HG02763 (cell line): ENCODE measurements around the gene TERT.
"Not testable (repeated sequence)": the region's sequence is repeated elsewhere in the genome, so short reads cannot be mapped to it uniquely, and the experiment has no call there.

Source experiments
- ATAC-seq: cut with Tn5 transposase; IDR thresholded peaks from one replicate; pipeline ENCODE4 v1.9.1; 2021; ENCODE audit warnings: mild to moderate bottlenecking, moderate library complexity; ENCODE audit not compliant: unreplicated experiment

The TERT gene

DNA sequence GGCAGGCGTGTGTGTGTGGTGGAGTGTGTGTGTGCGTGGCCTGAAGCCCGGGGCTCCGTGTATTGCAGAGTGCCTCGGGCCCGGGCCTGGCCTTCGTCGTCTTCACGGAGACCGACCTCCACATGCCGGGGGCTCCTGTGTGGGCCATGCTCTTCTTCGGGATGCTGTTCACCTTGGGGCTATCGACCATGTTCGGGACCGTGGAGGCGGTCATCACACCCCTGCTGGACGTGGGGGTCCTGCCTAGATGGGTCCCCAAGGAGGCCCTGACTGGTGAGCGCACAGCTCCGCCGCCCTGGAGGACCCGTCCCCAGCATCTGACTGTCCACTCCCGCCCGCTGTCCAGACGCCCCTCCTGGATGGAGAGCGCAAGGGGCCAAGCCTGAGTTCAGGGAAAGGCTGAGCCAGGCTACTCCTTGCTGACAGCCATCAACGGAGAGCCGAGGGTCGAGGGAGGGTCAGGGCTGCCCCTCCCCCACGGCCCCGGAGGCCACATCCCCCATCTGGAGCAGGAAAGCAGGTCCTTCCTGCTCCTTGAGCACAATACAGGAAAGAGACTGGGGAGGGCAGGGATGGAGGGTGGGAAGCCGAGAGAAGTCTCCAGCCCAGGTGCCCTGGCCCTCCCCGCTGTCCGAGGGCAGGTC is 51.3 kb downstream of the TERT start:
- ATAC-seq, result no peak

DNA sequence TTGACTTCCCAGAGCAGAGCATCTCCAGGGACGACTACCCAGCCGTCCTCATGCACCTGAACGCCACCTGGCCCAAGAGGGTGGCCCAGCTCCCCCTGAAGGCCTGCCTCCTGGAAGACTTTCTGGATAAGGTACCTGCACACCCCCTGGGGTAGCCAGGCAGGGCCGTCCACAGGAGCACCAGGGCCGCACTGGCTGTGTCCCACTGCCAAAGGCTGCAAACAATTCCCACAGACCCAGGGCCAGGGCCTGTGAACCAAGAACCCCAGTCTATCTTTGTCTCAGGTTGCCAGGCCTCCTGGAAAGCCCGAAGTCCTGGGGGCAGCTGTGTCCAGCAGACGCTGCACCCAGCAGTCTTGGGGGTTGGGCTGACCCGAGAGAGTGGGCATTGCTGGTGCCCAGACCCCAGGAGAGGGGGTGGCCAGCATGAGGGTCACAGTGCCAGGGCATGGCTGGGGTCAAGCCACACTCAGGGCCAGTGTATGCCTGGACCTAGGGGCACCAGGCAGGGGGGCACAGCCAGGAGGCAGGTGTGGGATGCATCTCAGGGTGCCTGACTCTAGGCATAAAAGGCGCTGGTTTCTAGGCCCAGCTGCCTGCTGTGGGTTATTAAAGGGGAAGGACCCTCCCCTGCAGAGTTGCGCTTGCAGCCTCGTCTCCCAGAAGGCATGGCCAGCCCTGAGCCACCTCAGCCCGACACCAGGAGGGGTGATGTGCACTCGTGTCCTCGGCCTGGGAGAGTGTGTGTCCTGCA is 52.0 kb downstream of the TERT start:
- no peak for ATAC-seq

DNA sequence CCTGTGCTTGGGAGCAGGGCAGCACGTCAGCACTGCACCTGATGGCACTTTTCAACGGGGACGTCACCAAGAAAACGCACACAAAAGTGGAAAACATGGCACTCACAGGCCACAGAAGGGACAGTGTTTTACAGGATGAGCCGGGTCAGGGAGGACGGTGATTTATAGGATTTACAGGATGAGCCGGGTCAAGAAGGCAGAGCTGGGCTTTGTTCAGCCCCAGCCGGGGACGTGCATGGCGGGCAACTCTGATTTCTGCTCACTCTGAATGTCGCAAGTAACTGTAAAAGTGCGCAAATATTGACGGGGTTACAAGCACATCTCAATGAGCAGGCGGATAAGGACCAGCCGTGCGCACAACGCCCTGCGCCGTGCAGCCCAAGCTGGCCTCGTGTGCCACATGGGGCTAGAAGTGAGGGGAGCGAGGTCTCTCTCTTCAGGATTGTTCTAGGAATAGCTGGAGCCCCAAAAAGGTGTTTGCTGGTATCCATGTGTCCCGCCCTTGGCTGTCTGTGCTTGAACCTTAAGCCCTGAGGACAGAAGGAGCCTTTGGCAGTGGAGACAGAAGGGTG is 53.3 kb downstream of the TERT start:
- no peak for ATAC-seq

DNA sequence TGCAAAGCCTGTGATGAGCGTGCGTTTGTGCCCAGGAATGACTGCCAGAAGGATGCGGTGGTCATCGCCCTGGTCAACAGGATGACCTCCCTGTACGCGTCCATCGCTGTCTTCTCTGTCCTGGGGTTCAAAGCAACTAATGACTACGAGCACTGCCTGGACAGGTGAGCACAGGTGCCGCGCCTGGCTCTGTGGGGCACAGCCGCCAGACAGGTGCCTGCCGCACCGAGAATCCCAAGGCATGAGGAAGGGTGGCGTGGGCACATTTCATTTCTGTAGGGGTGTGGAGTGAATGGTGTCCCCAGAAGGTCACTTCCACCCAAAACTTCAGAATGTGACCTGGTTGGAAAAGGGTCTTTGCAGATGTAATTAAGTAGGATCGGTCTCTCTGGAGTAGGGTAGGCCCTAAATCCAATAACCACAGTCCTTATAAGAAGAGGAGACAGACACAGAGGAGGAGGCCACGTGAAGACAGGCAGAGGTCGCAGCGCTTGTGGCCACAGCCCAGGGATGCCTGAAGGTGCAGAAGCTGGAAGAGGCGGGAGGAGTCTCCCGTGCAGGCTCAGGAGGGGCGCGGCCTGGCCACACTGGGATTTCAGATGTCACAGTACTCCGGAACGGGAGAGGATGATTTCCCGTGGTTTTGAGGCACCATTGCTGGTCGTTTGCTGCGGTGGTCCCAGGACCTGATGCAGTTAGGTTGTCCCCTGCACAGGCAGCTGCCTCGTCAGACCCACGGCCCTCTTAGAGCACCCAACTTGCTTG is 54.2 kb downstream of the TERT start:
- no peak for ATAC-seq

DNA sequence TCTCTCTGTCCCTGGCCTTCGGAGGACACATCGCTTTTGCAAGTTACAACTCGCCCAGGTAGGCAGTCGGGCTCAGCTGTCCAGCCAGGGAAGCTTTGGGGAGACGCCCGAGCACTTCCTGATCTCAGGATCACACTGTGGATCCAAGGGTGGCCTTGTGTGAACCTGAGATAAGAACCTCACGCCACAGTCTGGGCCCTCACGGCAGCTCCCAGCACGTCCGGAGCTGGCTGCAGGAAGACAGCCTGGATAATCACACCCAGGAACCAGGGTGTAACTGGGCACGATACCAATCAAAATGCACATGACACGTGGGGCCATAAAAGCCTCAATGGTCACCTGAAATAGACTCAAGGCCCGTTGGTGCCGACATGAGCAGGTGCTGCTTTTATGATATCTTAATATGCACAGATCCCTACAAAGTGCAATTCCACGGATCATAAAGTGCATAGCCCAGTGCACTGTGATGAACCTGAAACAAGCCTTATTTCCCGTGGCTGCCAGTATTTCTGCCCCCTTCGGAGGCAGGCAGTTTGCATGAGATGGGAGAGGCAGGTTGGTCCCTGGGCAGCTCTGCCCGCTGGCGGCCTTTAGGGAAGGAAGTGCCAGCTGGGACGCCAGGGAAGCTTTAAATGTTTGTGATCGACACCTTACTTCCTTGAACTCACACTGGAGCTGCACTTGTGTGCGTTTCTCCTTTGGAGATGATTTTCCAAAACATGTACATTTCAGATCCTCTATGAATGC is 55.2 kb downstream of the TERT start:
- ATAC-seq, result no peak

DNA sequence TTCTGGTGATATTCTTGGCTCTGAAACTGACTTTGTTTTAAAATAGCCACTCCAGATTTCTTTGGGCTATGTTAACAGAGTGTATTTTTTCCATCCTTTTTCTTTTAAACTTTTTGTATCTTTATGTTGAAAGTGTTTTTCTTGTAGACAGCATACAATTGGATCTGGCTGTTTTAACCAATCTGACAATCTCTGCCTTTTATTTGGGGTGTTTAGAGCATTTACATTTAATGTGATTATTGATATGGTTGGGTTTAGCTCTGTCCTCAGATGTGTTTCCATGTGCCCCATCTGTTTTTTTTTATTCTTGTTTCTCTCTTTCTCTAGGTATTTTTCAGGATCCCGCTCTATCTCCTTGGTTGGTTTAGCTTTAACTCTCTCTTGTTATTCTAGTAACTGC is 59.0 kb downstream of the TERT start:
- no peak for ATAC-seq

DNA sequence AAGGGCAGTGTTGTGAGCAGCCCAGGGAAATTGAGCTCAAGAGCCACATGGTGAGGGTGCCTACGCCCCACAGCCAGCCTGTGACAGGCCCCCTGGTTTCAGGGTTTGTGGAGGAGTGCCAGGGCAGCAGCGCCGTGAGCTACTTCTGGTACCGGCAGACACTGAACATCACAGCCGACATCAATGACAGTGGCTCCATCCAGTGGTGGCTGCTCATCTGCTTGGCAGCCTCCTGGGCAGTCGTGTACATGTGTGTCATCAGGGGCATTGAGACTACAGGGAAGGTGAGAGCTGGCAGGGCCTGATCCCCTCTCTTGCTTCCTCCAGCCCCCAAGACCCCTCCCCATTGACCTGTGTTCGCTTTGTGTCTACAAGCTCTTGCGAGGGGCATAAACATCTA is 59.5 kb downstream of the TERT start:
- ATAC-seq, result no peak

DNA sequence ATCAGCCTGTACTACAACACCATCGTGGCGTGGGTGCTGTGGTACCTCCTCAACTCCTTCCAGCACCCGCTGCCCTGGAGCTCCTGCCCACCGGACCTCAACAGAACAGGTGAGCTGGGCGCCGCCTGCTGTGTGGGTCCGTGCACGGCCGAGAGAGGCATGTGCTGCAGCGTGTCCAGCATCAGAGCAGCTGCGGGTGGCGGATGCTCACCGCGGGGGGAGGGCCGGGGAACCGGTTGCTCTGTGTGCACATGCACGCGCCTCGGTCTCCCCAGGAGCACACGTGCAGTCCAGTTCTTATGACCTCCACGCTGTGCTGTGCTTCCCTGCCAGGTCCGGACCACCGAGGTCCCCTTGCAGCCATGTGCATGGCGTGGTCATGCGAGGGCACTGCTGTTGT is 62.1 kb downstream of the TERT start:
- ATAC-seq, result no peak

DNA sequence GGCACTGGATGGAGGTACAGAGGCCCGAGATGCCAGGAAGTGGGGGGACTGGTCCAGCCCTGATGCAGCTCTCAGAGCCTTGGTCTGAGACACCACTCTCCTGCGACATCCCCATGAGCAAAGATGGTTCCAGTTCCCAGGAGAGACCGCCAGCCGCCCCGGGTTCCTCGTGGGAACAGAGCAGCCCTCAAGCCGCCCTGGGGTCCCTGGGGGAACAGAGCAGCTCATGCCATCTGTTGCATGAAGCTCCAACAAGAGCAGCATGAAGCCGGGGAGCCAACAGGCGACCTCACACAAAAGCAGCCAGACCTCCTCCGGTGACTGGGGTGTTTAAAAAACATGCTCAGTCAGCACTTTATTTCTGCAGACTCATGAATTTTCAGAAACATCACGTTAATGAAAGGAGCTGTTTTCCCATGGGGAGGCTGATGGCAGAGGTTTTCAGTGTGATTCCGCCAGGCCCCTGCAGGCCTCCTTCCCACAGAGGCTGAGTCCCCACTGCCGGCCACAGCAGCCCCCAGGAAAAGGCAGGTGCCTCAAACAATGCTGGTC is 63.4 kb downstream of the TERT start:
- ATAC-seq, result no peak

DNA sequence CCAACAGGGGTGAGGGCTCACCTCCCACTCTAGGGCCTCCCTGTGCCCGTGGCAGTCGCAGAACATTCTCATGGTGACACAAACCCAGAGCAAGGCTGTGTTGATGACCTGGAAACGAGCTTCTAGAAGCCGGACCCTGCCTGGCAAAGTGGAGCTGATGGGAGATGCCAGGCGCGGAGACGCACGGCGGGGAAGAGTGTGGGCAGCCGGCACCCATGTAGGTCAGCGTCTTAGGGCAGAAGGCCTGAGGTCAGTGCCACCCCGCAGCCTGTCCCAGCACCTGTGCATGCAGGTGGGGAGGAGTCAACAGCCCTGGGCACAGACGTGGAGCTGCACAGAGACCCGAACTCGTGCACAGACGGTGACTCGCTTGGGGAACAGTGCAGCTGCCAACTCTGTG is 64.3 kb downstream of the TERT start:
- no peak for ATAC-seq

DNA sequence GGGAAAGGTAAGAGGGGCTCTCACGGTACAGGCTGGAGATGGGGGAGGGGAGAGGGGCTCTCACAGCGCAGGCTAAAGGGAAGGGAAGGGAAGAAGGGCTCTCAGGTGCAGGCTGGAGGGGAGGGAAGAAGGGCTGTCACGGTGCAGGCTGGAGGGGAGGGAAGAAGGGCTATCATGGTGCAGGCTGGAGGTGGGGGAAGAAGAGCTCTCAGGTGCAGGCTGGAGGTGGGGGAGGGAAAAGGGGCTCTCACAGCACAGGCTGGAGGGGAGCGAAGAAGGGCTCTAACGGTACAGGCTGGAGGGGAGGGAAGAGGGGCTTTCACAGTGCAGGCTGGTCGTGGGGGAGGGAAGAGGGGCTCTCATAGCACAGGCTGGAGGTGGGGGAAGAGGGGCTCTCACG is 65.0 kb downstream of the TERT start:
- ATAC-seq, result no peak

DNA sequence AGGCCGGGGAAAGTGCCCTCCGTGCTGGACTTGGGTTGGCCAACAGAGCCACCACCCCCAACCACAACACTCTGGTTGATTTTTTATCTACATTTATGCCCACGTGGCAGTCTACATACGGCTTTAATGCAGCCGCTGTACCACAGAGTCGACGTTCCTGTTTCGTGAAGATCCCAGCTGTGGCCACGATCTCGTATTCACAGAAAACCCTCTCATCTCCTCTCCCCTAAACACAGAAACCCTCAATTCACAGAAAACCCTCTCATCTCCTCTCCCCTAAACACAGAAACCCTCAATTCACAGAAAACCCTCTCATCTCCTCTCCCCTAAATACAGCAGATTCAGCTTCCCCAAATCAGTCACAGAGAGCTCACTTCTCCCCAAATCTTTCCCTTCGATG is 65.8 kb downstream of the TERT start:
- ATAC-seq, result not testable (repeated sequence)

DNA sequence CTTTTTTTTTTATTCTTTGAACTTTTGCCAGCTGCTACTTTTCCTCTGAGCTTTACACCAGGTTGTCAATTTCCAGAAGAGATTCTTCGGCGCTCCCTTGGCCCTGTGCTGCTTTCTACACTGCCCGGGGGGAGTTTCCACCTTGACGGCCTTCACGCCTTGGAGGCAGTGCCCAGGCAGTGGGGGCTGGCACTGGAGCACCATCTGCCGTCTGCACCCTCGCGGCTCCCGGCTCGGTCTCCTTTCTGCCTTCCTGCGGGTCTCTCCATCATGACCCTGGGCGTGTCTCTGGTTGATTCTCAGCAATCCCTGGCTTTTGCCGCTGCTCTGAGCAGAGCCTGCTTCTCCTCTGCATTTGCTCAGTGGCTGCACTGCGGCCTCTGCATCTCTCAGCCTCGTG is 66.7 kb downstream of the TERT start:
- ATAC-seq, result no peak

DNA sequence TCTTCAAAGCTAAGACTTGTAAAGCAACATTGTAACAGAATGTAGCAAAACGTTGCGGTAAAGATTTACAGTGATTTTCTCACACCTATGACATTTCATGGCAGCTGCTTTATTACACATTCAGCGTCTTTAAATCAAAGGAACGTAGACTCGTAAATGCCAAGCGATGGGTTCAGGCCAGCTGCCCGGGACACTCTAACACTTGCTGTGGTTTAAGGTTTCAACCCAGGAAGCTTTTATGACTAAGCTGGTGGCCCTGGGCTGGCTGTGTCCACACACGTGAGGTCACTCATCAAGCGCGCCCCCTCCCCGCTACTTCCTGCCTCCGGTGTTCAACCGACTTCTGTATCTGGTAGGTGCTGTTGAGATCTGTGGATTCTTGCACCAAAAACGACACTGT is 67.2 kb downstream of the TERT start:
- ATAC-seq, result no peak

DNA sequence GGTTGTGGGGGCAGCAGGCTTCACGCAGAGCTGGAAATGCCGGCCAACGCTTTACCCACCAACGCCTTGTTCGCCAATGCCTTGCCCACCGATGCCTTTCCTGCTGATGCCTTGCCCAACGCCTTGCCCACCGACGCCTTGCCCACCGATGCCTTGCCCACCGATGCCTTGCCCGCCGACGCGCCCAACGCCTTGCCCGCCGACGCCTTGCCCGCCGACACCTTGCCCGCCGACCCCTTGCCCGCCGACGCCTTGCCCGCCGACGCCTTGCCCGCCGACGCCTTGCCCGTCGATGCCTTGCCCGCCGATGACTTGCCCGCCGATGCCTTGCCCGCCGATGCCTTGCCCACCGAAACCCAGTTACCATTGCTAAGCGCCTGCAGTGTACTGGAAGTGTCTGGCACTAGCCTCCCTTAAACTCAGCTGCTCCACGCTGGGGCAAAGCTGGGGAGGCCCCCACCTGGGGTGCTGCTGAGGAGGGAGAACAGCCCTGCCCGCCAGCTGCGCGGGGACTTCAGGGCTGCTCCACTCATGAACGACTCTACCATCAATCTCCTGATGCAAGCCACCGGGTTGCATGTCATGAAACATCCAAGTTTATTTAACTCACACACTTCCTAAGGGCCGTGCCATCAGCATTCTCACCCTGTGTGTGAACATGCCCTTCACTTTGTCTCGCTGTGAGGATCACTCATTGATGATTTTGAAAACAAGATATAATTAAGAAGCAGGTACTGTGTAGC is 67.9 kb downstream of the TERT start:
- ATAC-seq, result no peak

DNA sequence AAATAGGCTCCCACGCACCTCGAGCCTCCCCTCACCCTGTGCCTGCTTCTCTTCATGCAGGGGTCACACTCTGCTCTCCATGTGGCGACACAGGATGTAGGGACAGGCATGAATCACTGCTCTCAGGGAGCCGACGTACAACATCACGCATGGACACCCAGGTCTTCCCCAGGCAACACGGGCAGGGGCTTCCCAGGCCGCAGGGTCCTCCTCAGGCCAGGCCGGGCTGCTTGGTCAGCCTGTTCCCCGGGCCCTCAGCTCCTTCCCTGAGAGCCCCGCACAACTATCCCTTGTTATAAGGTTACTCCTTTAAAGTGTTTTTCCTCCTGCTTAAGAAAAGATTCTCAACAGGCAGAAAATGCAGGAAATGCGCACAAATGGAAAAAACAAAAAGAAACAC is 68.6 kb downstream of the TERT start:
- ATAC-seq, result no peak

DNA sequence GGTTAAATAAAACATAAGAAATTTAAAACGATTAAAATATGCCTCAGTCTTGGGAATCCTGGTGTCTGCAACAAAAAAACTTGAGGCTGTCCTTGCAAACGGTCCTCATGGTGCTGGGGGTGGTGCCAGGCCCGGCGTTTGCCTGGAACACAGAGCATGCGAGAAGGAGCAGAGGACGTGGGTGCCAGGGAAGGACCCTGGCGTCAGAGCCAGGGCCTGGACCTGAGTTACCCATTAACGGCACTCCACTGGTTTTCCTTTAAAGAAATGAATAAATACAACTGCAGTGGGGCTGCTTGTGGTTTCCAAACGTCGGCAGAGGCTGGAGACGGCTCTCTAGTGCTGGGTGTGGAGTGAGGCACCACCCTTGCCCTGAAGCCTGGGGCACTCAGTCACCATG is 69.8 kb downstream of the TERT start, which contains the start of gene SLC6A18:
SLC6A18 (plus strand) TSS at position 301 of the 400 bp plus-strand sequence; CDS start at position 398, 97 bp downstream.
- ATAC-seq, result no peak

DNA sequence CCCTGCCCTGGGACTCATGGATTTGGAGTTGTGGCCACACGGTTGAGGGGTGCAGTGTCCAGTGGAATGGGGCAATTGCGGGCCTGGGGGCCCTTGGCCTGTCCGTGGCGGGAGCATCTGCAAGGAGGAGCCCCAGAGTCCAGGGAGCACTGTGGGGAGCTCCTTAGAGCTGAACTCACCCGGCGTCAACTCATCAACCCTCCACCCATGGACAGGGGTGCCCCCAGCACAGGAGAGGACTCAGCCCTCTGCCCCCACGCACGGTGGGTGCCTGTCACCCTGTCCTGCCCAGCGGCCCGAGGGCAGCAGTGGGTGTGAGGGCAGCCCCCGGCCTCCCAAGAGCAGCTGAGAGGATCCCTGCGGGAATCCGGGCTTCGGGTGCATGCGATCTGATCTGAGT is 70.2 kb downstream of the TERT start:
- no peak for ATAC-seq

DNA sequence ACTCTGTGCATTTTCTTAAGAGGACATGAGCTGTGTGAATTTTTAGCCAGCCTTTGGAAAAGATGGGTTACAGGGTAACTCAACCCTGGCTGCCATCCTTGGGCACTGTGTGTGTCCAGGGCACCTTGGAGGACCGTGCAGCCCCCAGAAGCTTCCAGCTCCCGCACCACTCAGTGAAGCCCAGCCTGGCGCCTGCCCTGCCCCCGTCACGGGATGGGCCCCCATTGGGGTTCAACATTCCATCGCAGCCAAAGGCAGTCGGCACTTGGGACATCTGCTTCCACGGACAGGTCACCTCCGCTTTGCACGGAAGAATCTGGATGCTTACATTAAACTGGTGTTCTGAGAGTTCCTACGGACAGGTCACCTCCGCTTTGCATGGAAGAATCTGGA is 71.6 kb downstream of the TERT start:
- ATAC-seq, result no peak
